NT2/D1 (cell line): Measurements from ENCODE around the gene POPDC2.

Experiments
- YY1 ChIP-seq: IDR thresholded peaks from 2 replicates; pipeline ENCODE4 v1.6.1; 2011; ENCODE audit not compliant: insufficient read length, insufficient read depth
- ZNF274 ChIP-seq: IDR thresholded peaks from 2 replicates; pipeline ENCODE4 v1.6.1; 2011; ENCODE audit warnings: mild to moderate bottlenecking, low read depth, low read length

DNA sequence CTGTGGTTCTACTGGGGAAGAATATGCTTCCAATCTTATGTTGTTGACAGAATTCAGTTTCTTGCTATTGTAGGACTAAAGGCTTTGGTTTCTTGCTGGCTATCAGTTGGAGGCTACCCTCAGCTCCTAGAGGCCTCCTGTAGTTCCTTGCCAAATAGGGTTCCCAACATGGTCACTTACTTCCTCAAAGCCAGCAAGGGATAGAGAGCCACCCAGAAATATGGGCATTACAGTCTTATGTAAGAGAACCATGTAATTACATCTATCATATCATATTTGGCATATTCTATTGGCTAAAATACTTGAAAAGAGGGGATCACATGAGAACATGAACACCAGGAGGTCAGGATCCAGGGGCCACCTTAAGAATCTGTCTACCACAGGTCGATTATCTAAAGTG lies 23.0 kb upstream of the POPDC2 start:
- no peak for TF ChIP-seq ZNF274
- TF ChIP-seq YY1, result no peak
